PC-9 (cell line): ENCODE data around the gene STXBP3.

Experiments
- EZH2 ChIP-seq: fragments of 200-600 bp; sonication (generic); IDR thresholded peaks from 2 replicates; pipeline ENCODE4 v1.8.0; 2017; ENCODE audit warnings: antibody characterized with exemption, low read depth
- TF ChIP-seq, protein P1 (sequence below): fragments of 200-600 bp; sonication (generic); conservative IDR thresholded peaks from 2 replicates; pipeline ENCODE4 v1.6.1; 2017; ENCODE audit warnings: mixed run types, antibody characterized with exemption, mild to moderate bottlenecking, moderate library complexity

DNA sequence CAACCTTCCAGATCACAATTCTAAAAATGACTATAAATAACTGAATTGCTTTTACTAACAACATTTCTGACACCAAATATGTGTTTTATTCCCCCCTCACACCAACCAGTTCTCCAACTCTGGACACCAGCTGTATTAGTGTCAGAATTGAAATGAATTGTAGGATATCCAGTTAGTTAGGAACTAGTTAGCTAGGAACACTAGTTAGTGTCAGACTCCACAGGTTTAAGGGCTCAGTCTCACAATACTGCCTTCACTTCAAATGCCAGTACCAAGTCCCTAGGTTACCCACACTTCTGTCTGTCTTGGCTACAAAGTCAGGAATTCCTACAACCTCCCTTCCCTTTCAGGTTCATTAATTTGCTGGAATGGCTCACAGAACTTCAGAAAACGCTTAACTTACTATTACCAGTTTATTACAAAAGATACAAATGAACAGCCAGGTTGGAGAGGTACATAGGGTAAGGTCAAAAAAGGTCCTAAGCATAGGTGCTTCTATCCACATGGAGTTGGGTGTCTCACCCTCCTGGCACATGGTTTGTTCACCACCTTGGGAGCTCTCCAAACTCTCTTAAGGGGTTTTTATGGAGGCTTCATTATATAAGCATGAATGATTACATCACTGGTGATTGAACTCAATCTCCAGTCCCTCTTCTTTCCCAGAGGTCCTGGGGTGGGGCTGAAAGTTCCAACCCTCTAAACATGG lies 4.2 kb downstream of the STXBP3 start:
- TF ChIP-seq, protein P1, sequence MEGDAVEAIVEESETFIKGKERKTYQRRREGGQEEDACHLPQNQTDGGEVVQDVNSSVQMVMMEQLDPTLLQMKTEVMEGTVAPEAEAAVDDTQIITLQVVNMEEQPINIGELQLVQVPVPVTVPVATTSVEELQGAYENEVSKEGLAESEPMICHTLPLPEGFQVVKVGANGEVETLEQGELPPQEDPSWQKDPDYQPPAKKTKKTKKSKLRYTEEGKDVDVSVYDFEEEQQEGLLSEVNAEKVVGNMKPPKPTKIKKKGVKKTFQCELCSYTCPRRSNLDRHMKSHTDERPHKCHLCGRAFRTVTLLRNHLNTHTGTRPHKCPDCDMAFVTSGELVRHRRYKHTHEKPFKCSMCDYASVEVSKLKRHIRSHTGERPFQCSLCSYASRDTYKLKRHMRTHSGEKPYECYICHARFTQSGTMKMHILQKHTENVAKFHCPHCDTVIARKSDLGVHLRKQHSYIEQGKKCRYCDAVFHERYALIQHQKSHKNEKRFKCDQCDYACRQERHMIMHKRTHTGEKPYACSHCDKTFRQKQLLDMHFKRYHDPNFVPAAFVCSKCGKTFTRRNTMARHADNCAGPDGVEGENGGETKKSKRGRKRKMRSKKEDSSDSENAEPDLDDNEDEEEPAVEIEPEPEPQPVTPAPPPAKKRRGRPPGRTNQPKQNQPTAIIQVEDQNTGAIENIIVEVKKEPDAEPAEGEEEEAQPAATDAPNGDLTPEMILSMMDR = no peak
- no peak for TF ChIP-seq EZH2
